Prostate gland (tissue), 2 donors: ENCODE measurements around the gene SRPRB. TPM values are rescaled to one million over a fixed set of nuclear protein-coding genes. Genes with fewer than 3 reads are reported as not detected.

ENCODE experiments used
- DNase-seq: peaks from one replicate; pipeline ENCODE4 v3.0.0-alpha.2; 2019; ENCODE audit warnings: low spot score
- H3K27ac ChIP-seq, 2 donors: fragments of 200-600 bp; sonication (generic); 2 replicates each; pipeline ENCODE4 v1.5.1; 2017 to 2019
- H3K27me3 ChIP-seq: fragments of 200-600 bp; sonication (generic); replicated peaks from 2 replicates; pipeline ENCODE4 v1.5.1; 2019; ENCODE audit not compliant: insufficient read depth
- H3K36me3 ChIP-seq, 2 donors: fragments of 200-600 bp; sonication (generic); 1 replicate in 1 of 2; 2 replicates in 1 of 2; pipeline versions ENCODE4 v1.5.1 to v1.8.1; 2017 to 2019
- H3K4me1 ChIP-seq: fragments of 200-600 bp; sonication (generic); replicated peaks from 2 replicates; pipeline ENCODE4 v1.5.1; 2019
- H3K4me3 ChIP-seq, 2 donors: fragments of 200-600 bp; sonication (generic); 2 replicates each; pipeline ENCODE4 v1.5.1; 2017 to 2019
- H3K9me3 ChIP-seq: fragments of 200-600 bp; sonication (generic); 2 replicates; pipeline ENCODE4 v1.5.1; 2017
- POLR2A ChIP-seq: fragments of 450-650 bp; IDR thresholded peaks from one replicate; pipeline ENCODE4 v1.6.1; 2016; ENCODE audit warnings: antibody characterized with exemption, mild to moderate bottlenecking
- POLR2AphosphoS5 ChIP-seq: sonication (generic); formaldehyde crosslinking; IDR thresholded peaks from one replicate; pipeline ENCODE4 v1.6.1; 2017; ENCODE audit warnings: antibody characterized with exemption
- WGBS: methylation state at CpG from one replicate; pipeline ENCODE4 v1.1.5; 2018; 5-methylcytosine and 5-hydroxymethylcytosine counted together
- intact Hi-C: fragments of 100-400 bp; cut with DNase I; formaldehyde crosslinking; loops from one replicate; pipeline ENCODE4 v1.14.2; 2022
- total RNA-seq, 2 donors: library from RNA; depleted of rRNA; stranded (reverse); fragments of >200 nt; gene quantifications; one replicate each; pipeline ENCODE4 v1.1.0, GENCODE V29; 2016
- TF ChIP-seq, protein P1 (sequence below), 4 experiments: fragments of 200-600 bp in 2 of 4; fragments of 450-650 bp in 2 of 4; sonication (generic) in 2 of 4; IDR thresholded peaks; 1 replicate in 3 of 4; 2 replicates in 1 of 4; pipeline ENCODE4 v1.5.1; 2016 to 2019; ENCODE audit warnings: antibody characterized with exemption in 4 of 4, mild to moderate bottlenecking in 2 of 4, moderate library complexity in 2 of 4

Gene SRPRB
- total RNA-seq, 2 donors from 2014 or later, result 25.5 to 29.1 TPM

- Histone ChIP-seq H3K27ac (no peak overlapping the region), H3K9me3 (no peaks in the 10 kb centered on the region), H3K27me3 (no peaks in the 10 kb centered on the region), H3K4me1 (no peaks in the 10 kb centered on the region), H3K36me3 (no peaks in the 10 kb centered on the region), H3K4me3 (no peak overlapping the region)
- DNase-seq, result no peak
- intact Hi-C loops, result no loop called here
- TF ChIP-seq, protein P1, sequence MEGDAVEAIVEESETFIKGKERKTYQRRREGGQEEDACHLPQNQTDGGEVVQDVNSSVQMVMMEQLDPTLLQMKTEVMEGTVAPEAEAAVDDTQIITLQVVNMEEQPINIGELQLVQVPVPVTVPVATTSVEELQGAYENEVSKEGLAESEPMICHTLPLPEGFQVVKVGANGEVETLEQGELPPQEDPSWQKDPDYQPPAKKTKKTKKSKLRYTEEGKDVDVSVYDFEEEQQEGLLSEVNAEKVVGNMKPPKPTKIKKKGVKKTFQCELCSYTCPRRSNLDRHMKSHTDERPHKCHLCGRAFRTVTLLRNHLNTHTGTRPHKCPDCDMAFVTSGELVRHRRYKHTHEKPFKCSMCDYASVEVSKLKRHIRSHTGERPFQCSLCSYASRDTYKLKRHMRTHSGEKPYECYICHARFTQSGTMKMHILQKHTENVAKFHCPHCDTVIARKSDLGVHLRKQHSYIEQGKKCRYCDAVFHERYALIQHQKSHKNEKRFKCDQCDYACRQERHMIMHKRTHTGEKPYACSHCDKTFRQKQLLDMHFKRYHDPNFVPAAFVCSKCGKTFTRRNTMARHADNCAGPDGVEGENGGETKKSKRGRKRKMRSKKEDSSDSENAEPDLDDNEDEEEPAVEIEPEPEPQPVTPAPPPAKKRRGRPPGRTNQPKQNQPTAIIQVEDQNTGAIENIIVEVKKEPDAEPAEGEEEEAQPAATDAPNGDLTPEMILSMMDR (IDR thresholded peaks at IDR 0.05), result no peak
- TF ChIP-seq POLR2A (no peak), POLR2AphosphoS5 (no peak)
- WGBS, result 89% methylated on average over 2 of the region's 2 CpGs
Measured at GRCh38 chr3:133788024-133788423, 17.6 kb upstream of the SRPRB start.

DNA sequence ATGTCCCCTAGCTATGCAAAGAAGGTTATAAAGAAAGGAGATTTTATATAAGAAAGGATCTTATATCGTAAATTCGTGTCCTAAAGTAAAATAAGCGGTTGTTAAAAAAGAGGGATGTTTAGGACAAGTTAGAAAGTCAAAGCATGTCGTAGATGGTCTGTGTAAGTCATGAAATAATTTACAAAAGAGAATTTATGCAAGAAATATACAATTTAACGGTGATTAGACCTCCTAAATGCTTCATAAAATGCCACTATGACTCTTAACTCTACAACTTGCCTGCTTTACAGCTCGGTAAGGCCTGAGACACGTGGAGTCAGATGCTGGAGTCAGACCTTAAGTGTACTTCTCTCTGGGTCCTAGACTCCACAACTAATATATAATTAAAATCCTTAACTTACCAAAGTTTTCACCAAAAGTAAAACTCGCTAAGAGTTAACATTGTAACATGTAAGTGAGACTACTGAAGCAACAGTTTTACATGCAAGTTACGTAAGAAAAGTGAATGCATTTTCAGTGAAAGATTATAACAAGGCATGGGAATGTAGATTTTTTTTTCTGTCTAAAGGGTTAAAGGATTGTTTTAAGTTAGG, 13.3 kb upstream of the SRPRB start:
- H3K36me3 ChIP-seq, result no peaks in the 10 kb centered on the region
- H3K4me1 ChIP-seq, result no peaks in the 10 kb centered on the region
- no peaks in the 10 kb centered on the region for H3K27me3 ChIP-seq
- H3K4me3 ChIP-seq, result no peak overlapping the region
- no peak overlapping the region for H3K27ac ChIP-seq
- no peak for DNase-seq
- TF ChIP-seq POLR2AphosphoS5 (no peak), POLR2A (no peak)
- TF ChIP-seq, protein P1 (IDR thresholded peaks at IDR 0.05), result no peak
- whole genome bisulfite sequencing, result 62% methylated on average over 9 of the region's 9 CpGs
- intact Hi-C loops, result no loop called here
- H3K9me3 ChIP-seq, result no peaks in the 10 kb centered on the region

DNA sequence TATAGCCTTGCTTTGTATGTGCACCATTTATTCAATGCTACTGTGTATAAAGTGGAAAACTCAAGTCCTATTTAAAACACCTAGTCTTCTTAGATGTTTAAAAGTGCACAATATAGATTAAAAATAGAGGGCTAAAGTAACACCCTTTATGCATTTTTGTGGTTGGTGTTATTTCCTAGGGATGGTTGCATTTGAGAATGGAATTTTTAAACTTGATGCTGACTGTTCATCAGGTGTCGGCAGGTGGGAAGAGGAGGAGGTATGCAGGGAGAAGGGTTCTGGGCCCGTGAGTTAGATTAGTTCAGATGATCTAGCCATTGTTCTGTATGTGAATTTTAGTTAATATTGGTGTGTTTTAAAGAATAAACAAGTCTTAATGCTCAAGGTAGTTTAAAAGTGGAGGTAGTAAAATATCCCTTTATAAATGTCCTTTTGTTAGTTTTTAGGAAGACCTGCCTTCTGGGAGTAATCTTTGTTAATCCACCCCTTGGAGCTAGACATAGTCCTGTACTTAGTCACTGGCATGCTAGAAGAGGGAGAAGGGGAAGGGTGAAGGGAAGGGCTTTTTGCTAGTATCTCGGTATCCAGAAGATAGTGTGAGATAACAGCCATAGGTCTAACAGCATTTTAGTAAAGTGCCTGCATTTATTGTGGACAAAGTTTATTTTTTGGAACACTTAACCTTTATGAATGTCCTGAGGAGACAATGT, 8.1 kb upstream of the SRPRB start:
- no peak overlapping the region for H3K4me3 ChIP-seq
- 56% methylated on average over 3 of the region's 3 CpGs for WGBS
- H3K4me1 ChIP-seq, result no peaks in the 10 kb centered on the region
- intact Hi-C loops, result no loop called here
- DNase-seq, result no peak
- no peak for TF ChIP-seq POLR2AphosphoS5
- TF ChIP-seq, protein P1 (IDR thresholded peaks at IDR 0.05), result no peak
- TF ChIP-seq POLR2A, result no peak
- no peak overlapping the region for H3K27ac ChIP-seq
- H3K9me3 ChIP-seq, result no peaks in the 10 kb centered on the region
- no peaks in the 10 kb centered on the region for H3K36me3 ChIP-seq
- no peaks in the 10 kb centered on the region for H3K27me3 ChIP-seq

DNA sequence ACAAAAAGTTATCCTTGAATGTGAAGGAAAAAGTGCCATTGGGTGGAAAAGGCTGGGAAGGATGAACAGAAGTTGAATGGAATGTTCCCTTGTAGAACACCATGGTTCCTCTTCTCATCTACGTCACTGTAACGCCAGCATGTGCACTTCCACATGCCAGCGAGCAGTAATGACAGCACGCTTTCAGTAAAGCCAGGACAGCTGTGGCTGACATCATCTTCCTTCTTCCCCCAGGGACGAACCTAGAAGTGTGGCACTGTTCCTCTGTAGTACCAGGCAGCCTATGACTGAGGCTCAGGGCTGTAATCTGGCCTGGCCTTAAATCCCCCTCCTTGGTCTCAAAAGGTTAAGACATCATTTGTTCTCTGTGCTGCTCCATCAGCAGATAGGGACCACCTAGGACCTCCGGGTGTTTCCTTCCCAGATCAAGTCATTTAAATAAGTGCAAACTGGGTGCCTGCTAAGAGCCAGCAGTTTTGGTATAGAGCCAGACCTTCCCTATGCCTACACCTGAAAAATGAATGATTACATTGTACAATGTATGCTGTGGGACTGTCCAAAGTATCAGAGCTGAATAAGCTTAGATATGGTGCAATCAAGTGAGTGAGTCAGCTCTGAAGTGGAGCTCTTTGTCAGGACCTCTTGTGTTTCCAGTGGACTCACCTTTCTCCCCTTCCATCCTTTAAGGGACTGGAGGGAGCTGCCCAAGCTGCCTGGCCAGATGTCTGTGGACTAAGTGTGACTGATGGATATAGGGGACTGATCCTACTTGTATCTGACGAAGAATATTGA, 5.6 kb upstream of the SRPRB start:
- intact Hi-C loops, result loop anchor here (10.0 kb wide), 1 partner anchor 135 kb away; the partner anchor contains the start of gene TOPBP1
- no peak overlapping the region for H3K27ac ChIP-seq
- no peaks in the 10 kb centered on the region for H3K4me1 ChIP-seq
- 68% methylated on average over 7 of the region's 7 CpGs for WGBS
- TF ChIP-seq, protein P1 (IDR thresholded peaks at IDR 0.05), result no peak
- TF ChIP-seq POLR2A (no peak), POLR2AphosphoS5 (no peak)
- no peak overlapping the region for H3K4me3 ChIP-seq
- H3K36me3 ChIP-seq, result no peaks in the 10 kb centered on the region
- H3K27me3 ChIP-seq, result no peaks in the 10 kb centered on the region
- no peak for DNase-seq
- H3K9me3 ChIP-seq, result no peaks in the 10 kb centered on the region
